ENCODE measurements around the gene LUM. TPM values are rescaled to one million over a fixed set of nuclear protein-coding genes. Genes with fewer than 3 reads are reported as not detected.

LUM gene
- total RNA-seq (2014; rRNA removed; shearing (Covaris generic)) = not detected in 2 replicates

- no peak for DNase-seq (ENCODE audit: low spot score)
- in situ Hi-C loops (cut with HindIII; ENCODE audit: low sequenced_read_pairs) = no loop called here
Measured at GRCh38 chr12:91111366-91112325, at the start of gene LUM. Gene LUM, minus strand, starts transcription at chr12:91111494. Its CDS starts 2,515 bp downstream, at chr12:91108979.

- DNase-seq (ENCODE audit: low spot score) = no peak
- in situ Hi-C loops (cut with HindIII; ENCODE audit: low sequenced_read_pairs) = no loop called here
Measured at GRCh38 chr12:91161009-91161408, 49.7 kb upstream of the LUM start.

- in situ Hi-C loops (cut with HindIII; ENCODE audit: low sequenced_read_pairs) = no loop called here
- DNase-seq (ENCODE audit: low spot score) = no peak
Measured at GRCh38 chr12:91155990-91156389, 44.7 kb upstream of the LUM start.

- in situ Hi-C loops (cut with HindIII; ENCODE audit: low sequenced_read_pairs) = no loop called here
- no peak for DNase-seq (ENCODE audit: low spot score)
Measured at GRCh38 chr12:91154131-91154530, 42.8 kb upstream of the LUM start.

GRCh38 chr12:91144053-91144452 is 32.8 kb upstream of the LUM start:
- in situ Hi-C loops (cut with HindIII; ENCODE audit: low sequenced_read_pairs) = no loop called here
- no peak for DNase-seq (ENCODE audit: low spot score)

- no peak for DNase-seq (ENCODE audit: low spot score)
- in situ Hi-C loops (cut with HindIII; ENCODE audit: low sequenced_read_pairs) = no loop called here
Measured at GRCh38 chr12:91143206-91143605, 31.9 kb upstream of the LUM start.

- DNase-seq (ENCODE audit: low spot score) = no peak
- in situ Hi-C loops (cut with HindIII; ENCODE audit: low sequenced_read_pairs) = no loop called here
Measured at GRCh38 chr12:91142221-91142631, 30.9 kb upstream of the LUM start.

- DNase-seq (ENCODE audit: low spot score) = no peak
- in situ Hi-C loops (cut with HindIII; ENCODE audit: low sequenced_read_pairs) = no loop called here
Measured at GRCh38 chr12:91140026-91140931, 29.0 kb upstream of the LUM start.

GRCh38 chr12:91139286-91139685 is 28.0 kb upstream of the LUM start:
- in situ Hi-C loops (cut with HindIII; ENCODE audit: low sequenced_read_pairs) = no loop called here
- DNase-seq (ENCODE audit: low spot score) = no peak

- no peak for DNase-seq (ENCODE audit: low spot score)
- in situ Hi-C loops (cut with HindIII; ENCODE audit: low sequenced_read_pairs) = no loop called here
Measured at GRCh38 chr12:91138337-91138920, 27.1 kb upstream of the LUM start.

GRCh38 chr12:91133871-91134270 is 22.6 kb upstream of the LUM start:
- in situ Hi-C loops (cut with HindIII; ENCODE audit: low sequenced_read_pairs) = no loop called here
- no peak for DNase-seq (ENCODE audit: low spot score)

GRCh38 chr12:91129662-91130362 is 18.5 kb upstream of the LUM start:
- DNase-seq (ENCODE audit: low spot score) = no peak
- in situ Hi-C loops (cut with HindIII; ENCODE audit: low sequenced_read_pairs) = no loop called here

GRCh38 chr12:91127751-91128150 is 16.5 kb upstream of the LUM start:
- no peak for DNase-seq (ENCODE audit: low spot score)
- in situ Hi-C loops (cut with HindIII; ENCODE audit: low sequenced_read_pairs) = no loop called here

GRCh38 chr12:91127306-91127705 is 16.0 kb upstream of the LUM start:
- in situ Hi-C loops (cut with HindIII; ENCODE audit: low sequenced_read_pairs) = no loop called here
- DNase-seq (ENCODE audit: low spot score) = no peak

- no peak for DNase-seq (ENCODE audit: low spot score)
- in situ Hi-C loops (cut with HindIII; ENCODE audit: low sequenced_read_pairs) = no loop called here
Measured at GRCh38 chr12:91126516-91126915, 15.2 kb upstream of the LUM start.

- DNase-seq (ENCODE audit: low spot score) = no peak
- in situ Hi-C loops (cut with HindIII; ENCODE audit: low sequenced_read_pairs) = no loop called here
Measured at GRCh38 chr12:91123236-91123916, 12.1 kb upstream of the LUM start.

GRCh38 chr12:91120781-91121180 is 9.5 kb upstream of the LUM start:
- no peak for DNase-seq (ENCODE audit: low spot score)
- in situ Hi-C loops (cut with HindIII; ENCODE audit: low sequenced_read_pairs) = no loop called here

- in situ Hi-C loops (cut with HindIII; ENCODE audit: low sequenced_read_pairs) = no loop called here
- DNase-seq (ENCODE audit: low spot score) = no peak
Measured at GRCh38 chr12:91119089-91119488, 7.8 kb upstream of the LUM start.

Data from G401 (cell line).